GM18951 (cell line): ENCODE results near the gene ZNG1C.
"Not testable (repeated sequence)": the region's sequence is repeated elsewhere in the genome, so short reads cannot be mapped to it uniquely, and the experiment has no call there.

Source experiments
- in situ Hi-C: fragments of 300-500 bp; cut with MboI; formaldehyde crosslinking; loops from one replicate; pipeline ENCODE4 v1.12.0; 2022; ENCODE audit warnings: low sequenced_read_pairs, mixed read lengths, inconsistent platforms; ENCODE audit not compliant: unreplicated experiment

Gene ZNG1C

DNA sequence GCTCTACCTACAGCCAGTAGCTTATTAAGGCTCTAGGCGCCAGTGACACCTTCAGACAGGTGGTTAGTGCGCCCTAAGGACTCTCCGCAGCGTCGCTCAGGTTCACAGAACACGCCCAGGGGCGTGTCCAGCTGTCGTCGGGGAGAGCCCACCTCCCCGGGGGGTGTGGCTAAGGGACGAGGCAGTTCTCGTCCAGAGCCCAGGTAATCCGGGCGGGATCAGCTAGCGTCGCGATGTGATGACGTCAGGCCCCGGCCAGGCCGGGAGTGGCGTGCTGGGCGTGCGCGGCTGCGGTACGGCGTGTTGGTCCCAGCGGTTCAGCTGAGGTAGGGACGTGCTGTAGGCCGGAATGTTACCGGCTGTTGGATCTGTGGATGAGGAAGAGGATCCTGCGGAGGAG lies at the start of gene ZNG1C:
TSS of gene ZNG1C (plus strand) at position 301 of the 400 bp plus-strand sequence. CDS start at position 350, 49 bp downstream.
- in situ Hi-C loops, result not testable (repeated sequence)

DNA sequence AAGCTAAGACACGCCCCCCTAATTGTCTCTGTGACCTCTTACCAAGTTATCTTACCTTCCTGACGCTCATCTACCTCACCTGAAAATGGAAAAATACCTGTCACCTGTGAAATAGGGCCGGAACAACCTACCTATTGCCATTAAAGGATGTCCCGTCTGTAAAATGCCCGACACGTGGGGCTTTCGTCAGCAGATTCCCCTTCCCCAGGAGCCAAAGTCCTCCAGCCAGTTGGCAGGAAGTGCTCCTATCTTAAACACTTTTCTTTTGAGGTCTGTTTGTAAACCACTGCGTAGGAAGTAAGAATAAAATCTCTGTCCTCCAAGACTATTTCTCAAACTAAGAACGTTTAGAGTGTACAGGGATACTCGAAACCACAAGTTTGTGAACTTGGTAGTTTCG lies 654 bp downstream of the ZNG1C start:
- in situ Hi-C loops, result not testable (repeated sequence)

DNA sequence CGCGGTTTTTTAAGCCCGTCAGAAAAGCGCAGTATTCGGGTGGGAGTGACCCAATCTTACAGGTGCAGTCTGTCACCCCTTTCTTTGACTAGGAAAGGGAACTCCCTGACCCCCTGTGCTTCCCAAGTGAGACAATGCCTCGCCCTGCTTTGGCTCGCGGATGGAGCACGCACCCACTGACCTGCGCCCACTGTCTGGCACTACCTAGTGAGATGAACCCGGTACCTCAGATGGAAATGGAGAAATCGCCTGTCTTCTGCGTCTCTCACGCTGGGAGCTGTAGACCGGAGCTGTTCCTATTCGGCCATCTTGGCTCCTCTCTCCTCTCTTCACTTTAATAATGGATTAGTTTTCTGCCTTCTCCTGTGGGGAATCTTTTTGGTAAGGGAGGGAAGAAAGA lies 39.3 kb downstream of the ZNG1C start:
- in situ Hi-C loops, result not testable (repeated sequence)

DNA sequence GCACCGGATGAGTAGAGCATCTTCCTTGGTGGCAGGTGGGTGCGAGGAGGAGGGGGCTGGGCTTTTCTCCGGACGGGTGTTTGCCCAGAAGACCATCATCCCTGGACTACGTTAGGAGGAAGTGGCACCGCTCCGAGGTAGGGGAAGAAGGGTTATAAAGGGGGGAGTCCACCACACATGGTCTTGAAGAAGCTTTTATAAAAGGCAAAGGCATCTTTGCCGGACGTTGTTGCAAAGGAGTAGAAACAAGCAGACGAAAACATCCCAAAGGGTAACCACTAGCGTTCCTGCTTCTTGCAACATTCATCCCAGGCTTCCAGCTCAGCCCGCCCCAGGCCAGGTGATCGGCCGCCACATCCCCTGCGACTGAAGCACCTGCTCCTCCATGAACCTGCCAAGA lies 60.8 kb downstream of the ZNG1C start, which contains the start of gene FOXD4L3:
TSS of gene FOXD4L3 (plus strand) at position 301 of the 400 bp plus-strand sequence. CDS start at position 386, 85 bp downstream.
- in situ Hi-C loops, result not testable (repeated sequence)

DNA sequence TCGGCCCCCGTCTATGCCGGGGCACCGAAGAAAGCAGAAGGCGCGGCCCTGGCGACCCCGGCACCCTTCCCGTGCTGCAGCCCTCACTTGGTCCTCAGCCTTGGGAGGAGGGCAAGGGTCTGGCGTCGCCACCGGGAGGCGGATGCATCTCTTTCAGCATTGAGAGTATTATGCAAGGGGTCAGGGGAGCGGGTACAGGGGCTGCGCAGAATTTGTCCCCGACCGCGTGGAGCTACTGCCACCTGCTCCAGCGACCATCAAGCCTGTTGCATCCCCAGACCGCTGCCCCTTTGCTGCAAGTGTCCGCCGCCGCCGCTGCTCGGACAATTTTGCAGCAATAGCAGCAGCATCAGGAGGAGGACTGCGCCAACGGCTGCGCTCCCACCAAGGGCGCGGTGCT lies 62.0 kb downstream of the ZNG1C start:
- in situ Hi-C loops, result not testable (repeated sequence)

DNA sequence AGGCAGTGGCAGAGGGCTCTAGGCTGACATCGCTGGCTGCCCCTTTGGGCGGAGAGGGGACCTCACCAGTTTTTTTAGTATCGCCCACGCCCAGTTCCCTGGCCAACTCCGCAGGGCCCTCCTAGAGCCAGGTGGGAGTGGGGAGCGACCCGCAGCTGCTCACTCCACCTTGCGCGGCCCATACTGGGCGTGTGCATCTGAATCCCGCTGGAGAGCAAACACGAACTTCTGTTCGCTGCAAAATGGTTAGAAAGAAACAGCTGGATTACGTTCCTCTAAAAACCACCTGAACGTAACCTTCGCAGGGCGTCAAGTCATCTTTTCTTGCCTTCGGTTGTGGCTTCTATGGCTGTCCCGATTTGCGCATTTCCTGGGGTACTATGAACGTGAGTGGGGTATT lies 62.4 kb downstream of the ZNG1C start:
- in situ Hi-C loops, result not testable (repeated sequence)

DNA sequence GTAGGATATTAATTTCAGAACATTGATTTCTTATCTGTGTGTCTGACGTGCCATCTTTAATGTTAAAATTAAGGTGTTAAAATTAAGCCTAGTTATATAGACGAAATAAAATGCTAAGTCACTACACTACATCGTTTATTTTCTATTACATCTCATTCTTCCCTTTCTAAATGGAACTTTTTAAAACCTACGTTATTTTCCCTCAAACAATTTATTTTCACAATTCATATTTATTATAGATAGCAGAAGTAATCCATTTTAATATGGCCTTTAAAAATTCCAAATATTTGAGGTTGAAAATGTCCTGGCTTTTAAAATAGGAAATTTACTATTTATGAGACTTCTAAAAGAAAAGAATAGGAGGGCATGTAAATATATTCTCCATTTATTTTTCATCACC lies 63.0 kb downstream of the ZNG1C start:
- in situ Hi-C loops, result not testable (repeated sequence)

DNA sequence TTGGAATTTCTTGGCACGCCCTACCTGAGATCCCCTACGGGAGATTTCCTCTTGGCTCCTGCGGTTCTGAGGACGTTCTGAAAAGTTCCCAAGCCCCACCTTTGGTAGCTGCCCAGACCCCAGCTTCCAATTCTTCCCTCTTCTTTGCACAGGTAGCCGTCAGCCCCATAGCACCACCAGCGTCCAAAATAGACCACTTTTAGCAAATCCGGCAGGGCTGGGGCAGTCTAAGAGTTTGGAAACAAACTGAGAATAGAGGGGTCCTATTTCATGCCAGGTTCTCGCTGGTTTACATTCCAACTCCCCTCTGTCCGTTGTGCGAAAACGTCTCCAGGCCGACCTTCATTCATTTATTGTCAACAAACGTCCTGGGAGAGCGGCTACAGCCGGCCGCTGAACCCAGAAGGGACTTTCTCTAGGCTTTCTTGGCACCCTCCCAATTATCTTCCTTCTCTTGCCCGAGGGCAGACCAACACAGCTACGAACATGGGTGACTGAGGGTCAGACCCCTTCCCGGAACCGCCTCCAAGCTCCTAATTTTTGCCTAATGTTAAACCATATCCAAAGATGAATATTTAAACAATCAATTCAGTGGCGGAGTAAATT lies 64.0 kb downstream of the ZNG1C start:
- in situ Hi-C loops, result not testable (repeated sequence)

DNA sequence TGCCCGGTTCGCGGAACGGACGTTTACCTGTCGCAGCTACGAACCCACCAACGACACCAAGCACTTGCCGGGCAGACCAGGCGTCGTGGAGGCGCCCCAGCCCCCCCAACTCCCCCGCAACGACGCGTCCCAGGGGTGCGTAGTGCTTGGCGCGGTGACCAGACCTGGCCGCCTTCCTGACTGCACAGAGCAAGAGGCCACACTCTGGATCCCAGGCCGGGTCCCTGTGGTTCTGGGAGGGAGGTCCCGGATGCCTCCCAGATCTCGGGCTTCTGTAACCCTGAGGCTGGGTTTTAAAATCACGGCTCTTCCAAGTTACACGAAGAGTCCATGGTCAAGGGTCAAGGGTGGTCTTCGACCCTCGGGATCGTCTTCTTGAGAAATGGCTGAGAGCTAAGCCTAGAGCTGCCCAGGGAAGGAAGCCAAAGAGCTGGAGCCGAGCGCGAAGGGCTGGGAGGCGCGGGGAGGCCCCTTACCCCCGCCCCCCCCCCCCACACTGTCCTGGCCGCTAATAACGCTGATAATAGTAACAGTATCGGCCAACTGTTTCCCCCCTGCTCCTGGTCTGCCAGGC lies 64.7 kb downstream of the ZNG1C start:
- in situ Hi-C loops, result not testable (repeated sequence)

DNA sequence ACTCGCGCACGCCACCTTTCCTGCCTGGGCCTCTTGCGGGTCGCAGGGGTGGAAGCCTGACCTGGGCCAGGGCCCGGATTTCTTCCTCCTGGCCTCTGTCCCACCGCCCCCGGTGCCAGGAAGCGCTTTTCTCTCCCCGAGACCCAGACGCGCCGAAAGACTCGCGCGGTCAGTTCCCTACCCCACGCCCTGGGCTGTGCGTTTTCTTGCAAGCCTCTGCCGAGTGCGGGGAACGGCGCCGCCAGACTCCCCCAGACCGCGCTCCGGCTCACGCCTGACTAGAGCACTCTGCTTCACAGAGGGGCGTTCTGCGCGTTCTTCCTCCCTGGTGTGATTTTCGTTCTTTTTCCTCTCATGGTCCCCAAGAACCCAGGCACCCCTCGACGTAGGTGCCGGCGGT lies 65.3 kb downstream of the ZNG1C start:
- in situ Hi-C loops, result not testable (repeated sequence)

DNA sequence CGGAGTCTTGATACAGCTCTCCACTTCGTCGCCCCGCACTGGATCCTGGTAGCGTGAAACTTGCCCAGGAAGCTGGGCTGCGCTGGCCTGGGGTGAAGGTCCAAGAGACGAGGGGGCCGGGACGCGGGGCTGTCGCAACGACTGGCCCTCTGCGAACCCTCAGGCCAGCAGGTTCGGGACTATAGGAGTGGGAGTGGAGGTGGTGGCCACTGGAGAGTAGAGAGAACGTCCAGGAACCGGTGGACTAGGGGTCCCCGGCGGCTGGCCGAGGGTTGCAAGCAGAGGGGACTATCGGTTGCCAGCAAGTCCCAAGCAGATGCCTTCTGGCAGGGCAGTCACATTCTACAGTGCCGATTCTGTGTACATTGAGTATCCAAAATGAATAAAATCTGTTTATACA lies 65.9 kb downstream of the ZNG1C start:
- in situ Hi-C loops, result not testable (repeated sequence)

DNA sequence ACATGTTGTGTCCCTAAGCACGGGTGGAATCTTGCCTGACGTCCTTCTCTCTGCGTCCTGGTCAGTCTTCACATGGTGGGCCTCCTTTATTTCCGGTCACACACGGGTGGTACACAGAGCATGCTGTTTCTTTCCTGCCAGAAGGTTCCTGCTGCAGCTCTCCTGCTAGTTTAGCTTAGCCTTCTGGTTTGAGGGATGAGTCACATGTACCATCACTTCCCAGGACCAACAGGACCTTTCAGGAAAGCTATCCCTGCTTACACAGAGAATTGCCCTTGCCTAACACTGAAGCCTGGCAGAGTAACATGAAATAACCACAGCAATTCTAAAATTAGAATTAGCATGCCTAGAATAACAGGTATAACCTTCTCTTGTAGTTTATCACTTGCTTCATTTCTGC lies 69.4 kb downstream of the ZNG1C start:
- in situ Hi-C loops, result not testable (repeated sequence)

DNA sequence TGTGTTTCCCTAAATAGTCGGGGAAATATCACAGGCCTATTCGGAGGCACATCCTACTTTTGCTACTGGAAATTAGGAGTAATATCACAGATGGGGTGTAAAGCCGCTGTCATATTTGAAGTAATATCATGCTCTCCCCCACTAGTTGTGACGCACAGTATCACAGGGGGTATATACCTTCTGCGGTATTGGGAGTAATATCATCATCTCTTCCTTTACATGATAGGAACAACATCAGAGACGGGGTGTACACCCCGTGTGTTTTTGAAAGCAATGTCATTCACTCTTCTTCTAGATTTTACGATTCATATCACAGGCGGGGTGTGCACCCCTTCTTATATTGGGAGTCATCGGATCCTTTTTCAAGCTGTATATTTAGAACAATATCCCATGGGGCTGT lies 76.4 kb downstream of the ZNG1C start:
- in situ Hi-C loops, result not testable (repeated sequence)

DNA sequence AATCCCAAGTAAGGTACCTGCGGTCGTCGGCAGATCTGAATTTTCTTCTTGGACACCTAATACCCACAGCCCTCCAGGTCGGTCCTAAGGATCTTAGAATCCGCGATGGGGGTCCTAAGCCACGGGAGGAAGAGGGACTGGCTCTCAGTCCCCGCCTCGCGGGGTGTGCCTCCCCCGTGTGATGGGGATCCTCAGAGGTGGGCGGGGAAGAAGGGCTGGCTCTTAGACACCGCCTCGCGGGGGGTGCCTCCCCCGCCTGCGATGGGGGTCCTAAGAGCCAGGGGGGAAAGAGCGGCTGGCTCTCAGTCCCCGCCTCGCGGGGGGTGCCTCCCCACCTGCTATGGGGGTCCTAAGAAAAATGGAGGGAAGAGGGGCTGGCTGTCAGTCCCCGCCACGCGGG lies 82.0 kb downstream of the ZNG1C start:
- in situ Hi-C loops, result not testable (repeated sequence)

DNA sequence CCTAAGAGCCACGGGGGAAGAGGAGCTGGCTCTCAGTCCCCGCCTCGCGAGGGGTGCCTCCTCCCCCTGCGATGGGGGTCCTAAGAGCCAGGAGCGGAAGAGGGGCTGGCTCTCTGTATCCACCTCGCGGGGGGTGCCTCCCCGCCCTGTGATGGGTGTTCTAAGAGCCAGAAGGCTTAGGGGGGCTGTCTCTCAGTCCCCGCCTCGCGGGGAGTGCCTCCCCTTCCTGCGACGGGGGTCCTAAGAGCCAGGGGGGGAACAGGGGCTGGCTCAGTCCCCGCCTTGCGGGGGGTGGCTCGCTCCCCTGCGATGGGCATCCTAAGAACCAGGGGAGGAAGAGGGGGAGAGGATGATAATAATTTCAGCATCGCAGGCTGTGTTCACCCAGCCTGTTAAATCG lies 82.7 kb downstream of the ZNG1C start:
- in situ Hi-C loops, result not testable (repeated sequence)

DNA sequence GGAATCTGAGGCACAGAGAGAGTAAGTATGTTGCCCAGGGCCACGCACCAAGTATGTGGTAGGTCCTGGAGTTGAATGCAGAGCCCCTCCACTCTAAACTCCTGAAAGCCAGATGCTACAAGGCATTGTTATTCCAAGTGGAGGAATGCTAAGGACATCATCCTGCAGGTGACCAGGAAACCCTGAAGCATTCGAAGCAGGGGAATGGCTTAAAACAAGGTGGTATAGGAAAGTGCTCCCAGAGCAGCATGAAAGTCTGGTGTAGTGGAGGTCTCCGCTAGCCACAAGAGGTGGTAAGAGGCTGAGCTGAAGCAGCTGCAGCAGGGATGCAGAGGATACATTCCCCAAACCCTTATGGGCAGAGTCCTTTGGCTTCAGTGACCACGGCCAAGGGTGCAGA lies 87.3 kb downstream of the ZNG1C start:
- in situ Hi-C loops, result not testable (repeated sequence)

DNA sequence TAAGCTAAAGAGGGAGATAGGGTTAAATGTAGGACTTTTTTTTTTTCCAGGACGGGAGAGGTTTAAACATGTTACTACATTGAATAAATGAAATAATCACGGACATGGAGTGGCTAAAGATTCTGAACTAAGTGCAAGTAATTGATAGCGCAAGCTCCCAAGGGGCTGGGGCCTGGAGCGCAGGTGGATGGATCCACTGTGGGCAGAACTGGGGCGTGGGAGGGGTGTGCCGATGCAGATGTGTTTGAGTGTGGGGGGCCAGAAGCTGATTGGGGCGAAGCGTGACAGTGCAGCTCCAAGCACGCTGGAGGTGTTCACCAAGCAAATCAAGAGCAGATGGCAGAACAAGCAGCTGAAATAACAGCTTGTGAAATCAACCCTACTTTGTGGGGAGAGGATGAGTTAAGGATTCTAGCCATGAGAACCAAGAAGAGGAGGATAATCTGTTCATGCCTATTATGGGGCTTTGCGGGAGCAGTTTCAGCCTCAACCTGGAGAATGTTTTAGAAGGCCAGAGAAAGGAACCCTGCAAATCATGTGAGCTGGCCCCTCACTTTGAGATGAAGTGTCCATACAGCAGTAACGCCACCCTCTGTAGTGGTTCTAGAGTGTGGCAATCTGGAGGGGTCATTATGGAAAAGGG lies 88.9 kb downstream of the ZNG1C start:
- in situ Hi-C loops, result not testable (repeated sequence)

DNA sequence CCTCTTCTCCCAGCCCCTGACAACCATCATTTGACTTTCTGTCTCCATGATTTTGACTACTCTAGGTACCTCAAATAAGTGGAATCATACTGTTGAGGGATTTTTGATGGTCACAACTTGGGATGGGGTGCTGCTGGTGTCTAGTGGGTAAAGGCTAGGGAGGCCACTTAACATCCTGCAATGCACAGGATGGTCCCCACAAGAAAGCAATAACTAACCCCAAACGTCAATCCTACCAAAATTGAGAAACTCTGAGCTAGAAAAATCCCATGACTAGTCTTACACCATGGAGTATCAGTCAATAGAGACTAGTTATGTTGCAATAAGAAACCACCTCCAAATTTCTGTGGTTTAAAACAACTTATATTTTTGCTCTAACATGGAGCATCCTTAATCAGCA lies 90.3 kb downstream of the ZNG1C start:
- in situ Hi-C loops, result not testable (repeated sequence)

DNA sequence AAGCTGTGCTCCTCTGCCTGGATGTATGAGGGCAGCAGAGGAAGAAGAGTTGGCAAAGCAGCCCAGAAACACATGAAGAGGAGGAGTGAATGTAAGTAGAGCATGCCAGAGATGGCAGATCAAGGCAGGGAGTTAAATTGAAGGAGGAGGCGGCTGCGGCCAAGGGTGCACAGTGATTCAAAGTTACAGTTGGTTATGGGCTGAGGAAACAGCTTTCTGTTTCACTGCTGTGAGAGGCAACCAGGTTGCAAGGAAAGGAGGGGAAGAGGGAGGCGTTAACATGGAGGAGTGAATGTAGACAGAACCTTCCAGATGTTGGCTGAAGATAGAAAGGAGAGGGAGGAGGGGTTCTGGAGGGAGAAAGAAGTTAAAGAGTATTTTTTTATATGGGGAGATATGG lies 94.2 kb downstream of the ZNG1C start:
- in situ Hi-C loops, result not testable (repeated sequence)

DNA sequence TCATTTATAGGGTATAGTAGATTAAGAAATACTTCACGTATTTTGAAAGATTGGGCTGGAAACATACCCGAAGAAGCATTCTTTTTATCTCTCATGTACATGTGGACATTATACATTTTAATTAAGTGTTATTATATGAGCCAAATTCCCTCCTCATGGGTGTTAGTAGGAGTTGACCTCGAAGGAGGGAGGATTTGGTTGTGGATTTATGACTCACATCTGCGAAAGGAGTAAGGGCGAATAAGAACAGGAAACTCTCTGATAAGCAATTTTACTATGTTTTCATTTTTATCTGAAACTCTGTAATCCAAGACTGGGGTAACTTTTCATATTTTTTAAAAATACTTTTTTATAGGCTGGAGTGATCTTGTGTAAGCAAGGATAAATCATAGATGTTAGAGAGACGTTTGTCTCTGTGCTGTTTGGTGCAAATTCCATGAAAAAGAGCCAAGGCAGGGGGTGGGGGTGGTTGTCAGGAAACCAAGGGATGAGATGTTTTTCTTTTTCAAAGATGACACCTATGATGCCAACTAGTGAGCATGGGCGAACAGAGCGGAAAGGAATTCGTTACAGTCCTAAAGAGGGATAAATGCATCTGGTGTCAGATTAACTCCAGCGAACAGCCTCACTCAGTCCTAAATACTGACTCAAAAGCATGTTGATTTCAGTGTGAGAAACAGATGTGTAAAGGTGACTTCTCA lies 95.0 kb downstream of the ZNG1C start:
- in situ Hi-C loops, result not testable (repeated sequence)

DNA sequence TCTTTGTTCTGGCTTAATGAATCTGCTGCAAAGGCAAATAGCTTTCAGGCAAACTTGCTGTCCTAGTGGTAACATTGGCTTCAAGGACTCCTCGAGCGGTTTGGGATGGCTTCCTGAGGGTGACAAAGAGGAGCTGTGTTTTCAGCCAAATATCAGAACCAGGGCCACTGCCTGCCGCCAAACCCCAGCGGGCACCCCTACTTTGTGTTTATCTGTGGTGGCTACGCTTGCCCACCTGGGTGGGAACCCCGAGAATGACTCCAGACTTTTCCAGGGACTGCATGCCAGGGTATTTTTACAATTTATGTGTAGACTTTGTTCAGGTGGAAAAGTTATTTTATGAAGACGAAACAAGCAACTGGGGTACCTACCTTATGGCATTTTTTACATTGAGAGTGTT lies 96.2 kb downstream of the ZNG1C start:
- in situ Hi-C loops, result not testable (repeated sequence)
